NCI-H1417 treated with DMSO at 0.1 percent for 48 hours (cell line): ENCODE results near the gene TMEM130.

Source experiments
- DNase-seq: peaks from one replicate; lab custom pipeline; 2025; lab: John Stamatoyannopoulos, UW

The TMEM130 gene, protein sequence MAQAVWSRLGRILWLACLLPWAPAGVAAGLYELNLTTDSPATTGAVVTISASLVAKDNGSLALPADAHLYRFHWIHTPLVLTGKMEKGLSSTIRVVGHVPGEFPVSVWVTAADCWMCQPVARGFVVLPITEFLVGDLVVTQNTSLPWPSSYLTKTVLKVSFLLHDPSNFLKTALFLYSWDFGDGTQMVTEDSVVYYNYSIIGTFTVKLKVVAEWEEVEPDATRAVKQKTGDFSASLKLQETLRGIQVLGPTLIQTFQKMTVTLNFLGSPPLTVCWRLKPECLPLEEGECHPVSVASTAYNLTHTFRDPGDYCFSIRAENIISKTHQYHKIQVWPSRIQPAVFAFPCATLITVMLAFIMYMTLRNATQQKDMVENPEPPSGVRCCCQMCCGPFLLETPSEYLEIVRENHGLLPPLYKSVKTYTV

DNA sequence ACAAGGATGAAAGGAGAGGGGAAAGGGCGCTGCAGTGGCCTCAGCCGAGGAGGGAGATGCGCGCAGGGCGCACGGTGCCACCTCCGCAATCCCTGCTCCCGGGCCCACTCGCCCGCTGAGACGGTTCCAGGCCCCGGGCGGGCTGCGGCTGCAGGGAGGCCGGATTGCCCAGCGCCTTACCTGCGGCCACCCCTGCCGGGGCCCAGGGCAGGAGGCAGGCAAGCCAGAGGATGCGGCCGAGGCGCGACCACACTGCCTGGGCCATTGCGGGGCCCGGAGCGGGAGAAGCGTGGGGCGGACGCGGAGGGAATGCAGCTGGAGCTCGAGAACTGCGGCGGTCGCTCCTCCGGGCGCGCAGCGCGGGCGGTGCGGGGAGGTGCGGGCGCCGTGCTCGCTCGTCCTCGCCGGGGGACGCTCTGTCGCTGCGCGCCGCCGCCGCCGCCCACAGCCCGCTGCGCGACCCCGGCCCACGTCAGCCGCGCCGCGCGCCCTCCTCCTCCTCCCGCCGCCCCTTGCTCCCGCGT, at the start of gene TMEM130:
TSS of gene TMEM130 (minus strand) at position 418 of the 524 bp plus-strand sequence. CDS start at position 265, 153 bp downstream.
- no peak for DNase-seq

DNA sequence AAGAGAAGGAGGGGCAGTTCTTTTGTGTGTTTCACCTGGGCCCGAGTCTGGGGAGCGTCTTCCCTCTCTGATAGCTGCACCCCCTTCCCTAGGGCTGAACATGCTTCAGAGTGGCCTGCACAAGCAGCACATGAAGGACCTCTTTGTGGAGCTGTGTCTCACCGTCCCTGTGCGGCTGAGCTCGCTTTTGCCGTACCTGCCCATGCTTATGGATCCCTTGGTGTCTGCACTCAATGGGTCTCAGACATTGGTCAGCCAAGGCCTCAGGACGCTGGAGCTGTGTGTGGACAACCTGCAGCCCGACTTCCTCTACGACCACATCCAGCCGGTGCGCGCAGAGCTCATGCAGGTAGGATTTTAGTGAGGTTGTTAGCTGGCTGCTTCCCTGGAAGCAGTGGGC, 47.5 kb upstream of the TMEM130 start:
- DNase-seq, result no peak

DNA sequence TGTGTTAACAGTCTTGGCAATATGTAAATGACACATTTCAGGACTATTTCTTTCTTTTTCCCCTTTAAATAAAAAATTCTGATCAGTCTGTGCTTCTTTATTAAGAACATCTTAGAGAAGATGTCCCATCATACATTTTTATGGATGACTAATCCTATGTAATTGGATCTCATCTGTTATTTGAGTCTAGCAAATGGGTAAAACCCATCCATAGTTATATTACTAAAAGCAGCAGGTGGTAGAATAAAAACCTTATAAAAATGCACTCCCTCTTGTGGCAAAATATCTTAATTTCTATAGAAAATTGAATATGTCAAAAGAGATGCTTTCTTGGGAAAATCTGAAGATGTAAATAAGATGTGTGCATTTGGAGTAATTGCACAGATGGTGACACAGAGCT, 43.8 kb upstream of the TMEM130 start:
- DNase-seq, result no peak

DNA sequence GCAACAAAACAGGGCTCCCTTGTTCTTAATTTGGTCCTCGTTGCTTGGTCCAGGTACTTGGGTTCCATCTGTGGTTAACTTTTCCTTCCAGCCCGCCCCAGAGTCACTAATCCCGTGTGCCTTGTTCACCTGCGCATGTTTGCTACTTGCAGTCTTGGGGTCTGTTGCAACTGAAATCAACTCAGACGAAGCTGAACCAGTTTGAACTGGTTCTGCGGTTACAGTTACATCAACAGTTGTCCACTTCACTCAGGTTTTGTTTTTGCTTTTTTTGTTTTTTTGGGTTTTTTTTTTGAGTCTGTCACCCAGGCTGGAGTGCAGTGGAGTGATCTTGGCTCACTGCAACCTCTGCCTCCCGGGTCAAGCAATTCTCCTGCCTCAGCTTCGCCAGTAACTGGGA, 43.2 kb upstream of the TMEM130 start:
- DNase-seq, result no peak

DNA sequence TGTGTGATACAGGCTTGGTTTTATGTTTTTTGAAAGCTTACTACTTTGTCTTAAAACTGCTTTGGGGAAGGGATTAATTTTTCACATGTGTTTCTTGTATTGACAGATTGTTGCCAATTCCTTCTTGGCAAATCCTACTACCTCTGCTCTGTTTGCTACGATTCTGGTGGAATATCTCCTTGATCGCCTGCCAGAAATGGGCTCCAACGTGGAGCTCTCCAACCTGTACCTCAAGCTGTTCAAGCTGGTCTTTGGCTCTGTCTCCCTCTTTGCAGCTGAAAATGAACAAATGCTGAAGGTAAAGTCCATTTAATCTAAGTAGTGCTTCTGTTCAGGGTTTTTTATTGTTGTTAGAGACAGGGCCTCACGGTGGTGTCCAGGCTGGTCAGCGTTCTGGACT, 42.1 kb upstream of the TMEM130 start:
- DNase-seq, result no peak

DNA sequence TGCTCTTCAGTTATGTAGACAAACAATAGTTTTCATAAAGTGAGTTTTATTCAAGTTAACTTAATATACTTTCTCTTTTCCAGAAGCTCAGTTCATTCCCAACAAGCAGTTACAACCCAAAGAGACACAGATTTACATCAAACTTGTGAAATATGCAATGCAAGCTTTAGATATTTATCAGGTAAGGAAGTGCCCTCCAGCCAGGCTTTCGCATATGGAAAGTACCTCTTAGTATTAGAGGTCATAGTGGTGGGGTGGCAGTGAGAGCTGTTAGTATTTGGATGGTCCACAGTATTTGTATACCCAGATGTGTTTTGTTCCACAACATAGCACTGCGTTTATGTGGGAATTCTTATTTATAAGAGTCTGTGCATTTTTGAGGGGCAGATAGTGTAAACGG, 40.6 kb upstream of the TMEM130 start:
- no peak for DNase-seq

DNA sequence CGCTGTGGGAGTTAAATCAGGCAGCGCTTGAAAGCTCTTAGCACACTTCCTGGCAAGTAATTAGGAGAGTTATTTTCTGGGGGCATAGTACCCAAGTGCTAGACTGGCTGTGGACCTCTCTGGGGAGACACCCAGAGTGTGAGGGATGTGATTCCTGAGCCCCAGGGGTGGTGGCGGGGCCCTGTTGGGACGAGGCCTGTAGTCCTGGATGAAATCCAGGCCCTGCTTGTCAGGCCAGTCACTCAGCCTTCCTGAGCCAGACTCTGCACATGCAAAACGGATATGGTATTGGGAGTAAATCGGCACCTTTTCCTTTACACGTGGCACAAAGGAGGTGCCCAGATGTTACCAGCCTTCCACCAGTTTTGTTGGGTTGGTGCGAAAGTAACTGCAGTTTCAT, 39.7 kb upstream of the TMEM130 start:
- no peak for DNase-seq

DNA sequence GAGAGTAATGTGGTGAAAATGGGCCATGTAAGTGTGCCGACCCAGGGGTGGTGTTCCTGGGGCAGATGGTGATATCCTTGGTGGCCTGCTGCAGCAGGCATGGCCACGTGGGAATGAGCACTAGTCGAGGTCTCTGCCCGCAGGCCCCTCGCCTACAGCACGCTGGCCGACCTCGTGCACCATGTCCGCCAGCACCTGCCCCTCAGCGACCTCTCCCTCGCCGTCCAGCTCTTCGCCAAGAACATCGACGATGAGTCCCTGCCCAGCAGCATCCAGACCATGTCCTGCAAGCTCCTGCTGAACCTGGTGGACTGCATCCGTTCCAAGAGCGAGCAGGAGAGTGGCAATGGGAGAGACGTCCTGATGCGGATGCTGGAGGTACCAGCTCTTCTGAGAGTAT, 38.8 kb upstream of the TMEM130 start:
- DNase-seq, result no peak

DNA sequence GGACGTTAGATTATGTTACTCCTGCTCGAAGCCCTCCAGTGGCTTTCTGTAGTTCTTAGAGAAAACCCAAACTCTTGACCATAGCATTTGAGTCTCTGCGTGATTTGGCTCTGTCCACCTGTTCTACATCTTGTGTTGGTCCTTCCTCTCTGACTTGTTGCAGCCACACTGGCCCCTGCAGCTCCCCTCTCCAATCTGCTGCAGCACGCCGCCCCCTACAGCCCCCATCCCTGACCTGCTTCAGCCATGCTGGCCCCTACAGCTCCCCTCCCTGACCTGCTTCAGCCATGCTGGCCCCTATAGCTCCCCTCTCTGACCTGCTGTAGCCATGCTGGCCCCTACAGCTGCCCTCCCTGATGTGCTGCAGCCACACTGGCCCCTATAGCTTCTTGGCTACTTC, 37.8 kb upstream of the TMEM130 start:
- DNase-seq, result no peak

DNA sequence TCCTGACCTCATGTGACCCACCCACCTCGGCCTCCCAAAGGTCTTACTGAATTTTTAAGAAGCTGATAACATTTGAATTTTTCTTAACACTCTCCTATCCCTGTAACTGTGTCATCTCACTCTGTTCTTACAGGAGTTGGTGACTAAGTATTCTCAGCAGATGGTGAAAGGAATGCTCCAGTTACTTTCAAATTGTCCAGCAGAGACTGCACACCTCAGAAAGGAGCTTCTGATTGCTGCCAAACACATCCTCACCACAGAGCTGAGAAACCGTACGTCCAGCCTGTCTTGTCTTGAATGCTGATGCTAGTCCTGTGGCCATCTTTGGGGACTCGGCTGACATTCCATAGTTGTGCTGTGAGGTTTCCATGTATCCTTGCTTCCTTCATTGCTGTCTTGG, 33.4 kb upstream of the TMEM130 start:
- no peak for DNase-seq

DNA sequence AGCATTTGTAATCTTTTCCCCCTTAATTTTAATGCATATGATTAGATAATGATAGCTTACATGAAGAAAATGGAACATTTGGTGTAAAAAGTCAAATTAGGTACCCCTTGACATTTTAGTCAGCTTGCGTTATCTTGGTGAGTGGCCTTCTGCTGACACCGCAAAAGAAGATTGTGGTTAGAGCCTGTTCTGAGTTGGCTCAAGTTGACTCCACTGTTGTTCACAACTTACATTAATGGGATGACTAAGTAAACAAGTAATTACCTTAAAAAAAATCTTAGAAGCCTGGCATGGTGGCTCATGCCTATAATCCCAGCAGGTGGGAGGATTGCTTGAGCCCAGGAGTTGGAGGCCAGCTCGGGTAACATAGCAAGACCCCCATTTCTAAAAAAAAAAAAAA, 32.7 kb upstream of the TMEM130 start:
- no peak for DNase-seq

DNA sequence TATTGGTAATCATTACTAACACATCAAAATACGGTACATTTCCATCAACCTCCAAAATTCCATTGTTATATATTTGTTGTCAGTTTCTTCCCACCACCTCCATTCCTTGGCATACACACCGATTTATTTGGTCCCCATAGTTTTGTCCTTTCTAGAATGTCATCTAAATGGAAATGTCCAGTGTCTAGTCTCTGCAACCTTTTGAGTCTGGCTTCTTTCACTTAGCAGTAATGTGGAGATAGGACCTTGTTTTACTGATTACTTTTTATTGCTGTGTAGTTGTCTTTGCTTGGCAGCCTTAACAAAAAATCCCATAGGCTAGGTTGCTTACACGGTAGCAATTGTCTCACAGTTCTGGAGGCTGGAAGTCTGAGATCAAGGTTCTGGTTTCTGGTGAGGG, 31.0 kb upstream of the TMEM130 start:
- DNase-seq, result no peak

DNA sequence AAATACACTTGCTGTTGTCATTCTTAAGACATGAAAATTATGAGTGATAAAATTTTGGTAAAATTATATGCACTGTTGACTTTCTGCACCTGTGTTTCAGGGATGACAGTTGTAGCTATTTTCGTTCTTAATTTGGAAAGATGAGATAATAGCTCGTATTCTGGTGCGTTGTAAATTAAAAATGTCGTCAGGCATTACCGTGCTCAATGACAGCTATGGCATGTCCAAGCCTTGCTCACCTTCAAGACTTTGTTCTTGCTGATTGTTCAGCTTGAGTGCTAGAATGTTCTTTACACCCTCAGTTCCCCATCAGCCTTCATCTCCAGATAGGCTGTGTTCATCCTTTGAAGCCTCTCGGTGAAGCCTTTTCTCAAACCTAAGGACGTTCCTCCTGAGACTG, 30.0 kb upstream of the TMEM130 start:
- no peak for DNase-seq

DNA sequence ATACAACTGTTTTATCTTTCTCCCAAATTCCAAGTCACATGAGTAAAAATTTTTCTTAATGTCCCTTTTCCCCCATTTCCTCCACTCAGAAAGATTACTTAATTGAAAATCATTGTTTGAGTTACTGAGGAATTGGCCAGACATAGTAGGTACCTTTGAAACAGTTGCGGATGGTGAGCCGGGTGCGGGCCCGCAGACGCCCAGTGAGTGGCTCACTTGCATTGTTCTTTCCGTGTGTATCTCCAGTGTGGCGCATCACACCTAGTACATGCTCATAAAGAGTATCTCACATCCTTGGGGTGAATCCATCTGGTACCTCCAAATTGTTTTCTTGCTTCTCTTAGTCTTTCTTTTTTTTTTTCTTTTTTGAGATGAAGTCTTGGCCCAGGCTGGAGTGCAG, 22.8 kb upstream of the TMEM130 start:
- DNase-seq, result no peak

DNA sequence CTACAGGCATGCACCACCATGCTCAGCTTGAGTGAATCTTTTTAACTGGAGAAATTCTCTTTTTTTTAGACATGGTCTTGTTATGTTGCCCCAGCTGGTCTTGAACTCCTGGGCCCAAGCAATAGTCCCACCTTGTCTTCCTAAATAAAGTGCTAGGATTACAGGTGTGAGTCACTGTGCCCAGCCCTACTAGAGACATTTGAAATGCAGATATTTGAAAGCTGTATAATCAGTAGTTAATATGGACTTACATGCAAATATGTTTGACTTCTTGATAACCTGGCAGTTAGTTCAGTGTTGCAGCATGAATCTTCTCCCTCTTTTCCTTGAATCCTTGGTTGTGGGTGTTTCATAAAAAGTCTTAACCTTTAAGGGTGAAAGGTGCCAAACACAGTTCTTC, 17.2 kb upstream of the TMEM130 start:
- DNase-seq, result no peak

DNA sequence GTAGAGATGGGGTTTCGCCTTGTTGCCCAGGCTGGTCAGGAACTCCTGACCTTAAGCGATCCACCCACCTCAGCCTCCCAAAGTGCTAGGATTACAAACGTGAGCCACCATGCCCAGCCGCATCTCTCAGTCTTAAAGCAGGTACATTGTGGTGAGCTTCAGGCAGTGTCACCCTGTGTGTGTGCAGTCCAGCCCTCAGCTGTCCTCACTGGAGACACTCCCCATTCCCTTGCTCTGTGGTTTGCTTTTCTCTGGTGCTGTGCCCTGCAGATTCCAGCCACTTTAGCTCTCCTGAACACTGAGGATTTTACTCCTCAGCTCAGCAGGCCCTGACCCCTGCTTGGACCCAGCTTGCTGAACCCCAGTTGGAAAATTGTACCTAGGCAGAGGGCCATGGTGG, 14.6 kb upstream of the TMEM130 start:
- DNase-seq, result no peak

DNA sequence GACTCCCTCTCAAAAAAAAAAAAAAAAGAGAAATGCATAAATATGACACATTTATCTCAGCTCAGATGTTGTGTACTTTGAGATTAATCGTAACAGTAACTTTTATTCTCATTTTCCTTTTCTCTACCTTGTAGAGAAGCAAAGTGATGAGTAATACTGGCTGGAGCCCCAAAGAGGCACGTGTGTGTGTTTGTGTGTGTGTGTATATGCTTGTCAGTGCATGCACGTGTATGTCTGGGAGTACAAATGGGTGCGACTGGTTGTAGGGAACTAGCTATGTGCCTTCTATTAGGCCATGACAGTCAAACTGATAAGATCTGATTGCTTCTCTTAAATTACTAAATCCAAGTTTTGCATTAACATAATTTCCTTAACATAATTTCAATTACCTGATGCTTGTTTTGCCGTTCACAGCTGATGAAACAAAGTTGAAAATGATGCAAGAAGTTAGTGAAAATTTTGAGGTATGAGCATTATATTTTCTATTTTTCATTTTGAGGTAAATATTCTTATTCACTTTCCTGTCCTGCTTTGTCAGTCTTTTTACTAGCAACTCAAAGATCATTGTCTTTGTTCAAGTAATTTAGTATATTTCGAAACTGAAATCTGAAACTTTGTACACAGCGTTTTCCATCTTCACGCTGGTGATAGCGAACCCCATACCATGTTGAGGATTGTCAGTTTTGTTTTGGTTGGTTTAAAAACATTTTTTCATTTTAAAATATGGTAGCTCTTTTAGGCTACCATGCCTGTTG, 11.9 kb upstream of the TMEM130 start:
- no peak for DNase-seq

DNA sequence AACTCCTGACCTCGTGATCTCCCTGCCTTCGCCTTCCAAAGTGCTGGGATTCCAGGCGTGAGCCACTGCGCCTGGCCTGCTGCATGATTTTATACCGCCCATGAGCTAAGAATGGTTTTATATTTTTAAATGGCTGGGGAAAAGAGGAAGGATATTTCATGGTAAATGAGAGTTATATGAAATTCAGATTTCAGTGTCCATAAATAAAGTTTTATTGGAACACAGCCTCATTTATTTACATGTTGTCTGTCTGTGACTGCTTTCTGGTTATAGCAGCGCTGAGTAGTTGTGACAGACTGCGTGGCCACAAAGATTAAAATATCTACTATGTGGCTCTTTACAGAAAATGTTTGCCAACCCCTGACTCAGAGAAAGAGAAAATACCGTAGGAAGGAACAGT, 10.7 kb upstream of the TMEM130 start:
- no peak for DNase-seq

DNA sequence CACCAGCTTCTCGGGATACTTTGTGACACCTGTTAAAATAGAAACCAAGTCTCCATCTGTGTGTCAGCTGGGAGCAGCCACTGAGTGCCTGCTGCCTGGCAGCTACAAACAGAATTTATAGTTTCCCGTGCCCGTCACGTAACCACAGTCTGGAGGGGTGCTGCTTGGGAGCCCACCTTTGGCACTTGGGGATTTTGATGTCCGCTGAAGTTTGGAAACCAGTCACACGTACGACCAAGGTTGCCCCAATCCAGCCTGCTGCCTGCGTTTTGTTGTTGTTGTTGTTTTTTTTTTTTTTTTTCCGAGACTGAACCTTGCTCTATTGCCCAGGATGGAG, 10.1 kb upstream of the TMEM130 start:
- DNase-seq, result no peak

DNA sequence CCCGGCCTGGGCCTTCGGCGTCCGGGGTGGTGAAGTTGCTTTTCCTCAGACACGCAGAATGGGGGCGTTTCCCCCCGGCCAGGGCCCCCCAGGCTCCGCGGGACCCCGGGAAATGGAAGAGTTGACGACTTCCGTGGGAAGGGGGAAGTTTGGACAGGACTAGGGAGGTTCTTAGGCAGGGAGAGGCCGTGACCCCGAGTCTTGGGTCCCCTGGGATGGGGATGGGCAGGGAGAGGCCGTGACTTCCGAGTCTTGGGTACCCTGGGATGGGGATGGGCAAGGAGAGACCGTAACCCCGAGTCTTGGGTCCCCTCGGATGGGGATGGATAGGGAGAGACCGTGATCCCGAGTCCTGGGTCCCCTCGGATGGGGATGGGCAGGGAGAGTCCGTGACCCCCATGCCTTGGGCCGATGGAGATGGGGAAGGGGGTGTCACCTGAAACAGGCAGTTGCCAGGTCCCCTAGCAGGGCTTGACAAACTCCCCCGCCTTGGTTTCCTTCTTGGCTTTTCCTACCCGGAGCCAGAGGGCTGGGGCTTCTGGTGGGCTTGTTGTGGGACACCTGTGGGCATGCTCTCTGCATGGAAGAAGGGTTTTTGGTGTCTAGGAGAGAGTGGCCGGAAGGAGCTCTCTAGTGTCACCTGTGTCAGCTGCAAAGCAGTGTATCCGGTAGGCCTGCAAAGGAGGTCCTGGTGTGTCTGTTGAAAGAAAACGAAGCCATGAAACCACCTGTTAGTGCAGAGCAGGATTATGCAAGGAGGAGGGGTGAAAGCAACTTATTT, 9.6 kb upstream of the TMEM130 start:
- DNase-seq, result no peak

DNA sequence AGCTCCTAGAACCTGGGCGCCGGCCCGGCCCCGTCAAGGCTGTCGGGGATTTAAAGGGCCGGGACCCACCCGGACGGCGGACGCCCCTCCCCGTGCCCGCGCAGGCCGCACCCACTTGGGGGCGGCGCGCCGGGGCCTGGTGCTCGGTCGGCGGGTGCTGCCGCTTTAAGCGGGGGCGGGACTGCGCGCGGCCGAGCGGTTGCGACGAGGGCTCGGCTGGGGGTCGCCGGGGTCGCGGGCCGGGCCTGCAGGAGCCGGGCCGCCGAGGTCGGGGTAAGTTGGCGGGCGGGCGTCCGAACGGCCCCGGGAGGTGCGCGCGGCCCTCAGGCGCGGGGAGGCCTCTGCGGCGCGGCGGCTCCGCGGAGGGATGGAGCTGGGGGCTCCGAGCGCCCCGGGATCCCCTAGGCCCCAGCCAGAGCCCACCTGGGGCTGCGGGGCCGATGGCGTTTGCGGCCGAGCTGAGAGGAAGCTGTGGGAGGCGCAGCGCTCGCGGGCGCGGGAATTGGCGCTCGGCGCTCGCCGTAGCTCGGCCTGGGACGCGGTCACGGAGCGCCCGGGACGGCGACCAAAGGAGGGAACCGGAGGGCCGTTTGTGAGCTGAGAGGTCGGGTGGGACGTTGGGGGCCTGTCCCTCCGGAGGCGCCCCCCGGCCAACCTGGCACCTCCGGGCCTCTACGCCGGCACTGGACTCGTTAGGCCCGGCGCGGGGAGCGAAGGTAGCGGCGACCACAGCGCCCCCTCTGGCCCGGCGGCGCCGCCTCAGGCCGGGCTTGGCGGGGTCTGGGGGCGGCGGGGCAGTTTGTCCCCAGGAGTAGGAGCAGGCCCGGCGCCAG, 8.8 kb upstream of the TMEM130 start, which contains the start of gene TRRAP:
TSS of gene TRRAP (plus strand) at position 168 of the 833 bp plus-strand sequence. CDS start 2,619 bp downstream, outside the sequence.
- DNase-seq, result no peak
